Cardiac fibroblast (primary cell): ENCODE measurements around the gene NLN.
"Not testable (repeated sequence)": the region's sequence is repeated elsewhere in the genome, so short reads cannot be mapped to it uniquely, and the experiment has no call there.

ENCODE experiments used
- DNase-seq, 2 donors: peaks; one replicate each; pipeline versions ENCODE4 v3.0.0 to v3.0.0-alpha.2; 2010; ENCODE audit warnings: low read depth in 2 of 2
- H3K4me3 ChIP-seq, 2 donors: replicated peaks in 1 of 2; 1 replicate in 1 of 2; 2 replicates in 1 of 2; pipeline ENCODE4 v1.5.1; 2011; ENCODE audit warnings: low read depth in 2 of 2, low read length in 2 of 2, mild to moderate bottlenecking in 2 of 2, moderate library complexity in 1 of 2
- CTCF ChIP-seq: IDR thresholded peaks from one replicate; pipeline ENCODE4 v1.5.1; 2011; ENCODE audit warnings: low read depth, mild to moderate bottlenecking, low read length, inconsistent platforms

Gene NLN

GRCh38 chr5:65866837-65867521, 145.0 kb downstream of the NLN start:
- no peak overlapping the region for H3K4me3 ChIP-seq
- DNase-seq: no peak
- TF ChIP-seq CTCF: no peak

GRCh38 chr5:65867542-65868195, 145.7 kb downstream of the NLN start:
- TF ChIP-seq CTCF: no peak
- H3K4me3 ChIP-seq: no peak overlapping the region
- DNase-seq: no peak

GRCh38 chr5:65868509-65868908, 146.5 kb downstream of the NLN start:
- no peak overlapping the region for H3K4me3 ChIP-seq
- no peak for DNase-seq
- TF ChIP-seq CTCF: no peak

GRCh38 chr5:65871182-65871581, 149.2 kb downstream of the NLN start:
- no peak overlapping the region for H3K4me3 ChIP-seq
- TF ChIP-seq CTCF: no peak
- DNase-seq: peak; percentile 29 to 75

GRCh38 chr5:65871776-65872175, 149.8 kb downstream of the NLN start:
- peak in 1 of 2 donors; percentile 35 for DNase-seq
- not testable (repeated sequence) for H3K4me3 ChIP-seq

- peak in 1 of 2 donors; percentile 62 for DNase-seq
- no peak for TF ChIP-seq CTCF
- H3K4me3 ChIP-seq: no peak overlapping the region
These were observed 151.3 kb downstream of the NLN start for GRCh38 chr5:65873181-65873750.

- DNase-seq: peak in 1 of 2 donors; percentile 86
- TF ChIP-seq CTCF: no peak
- H3K4me3 ChIP-seq: no peak overlapping the region
These were observed 152.2 kb downstream of the NLN start for GRCh38 chr5:65874241-65874640.
